GM19193 (cell line): ENCODE data around the gene BORCS5.

Source experiments
- POLR2A ChIP-seq: IDR thresholded peaks from 4 replicates; pipeline ENCODE4 v1.6.1; 2011; ENCODE audit not compliant: insufficient read depth, insufficient read length; ENCODE audit errors: extremely low read depth

Gene BORCS5

DNA sequence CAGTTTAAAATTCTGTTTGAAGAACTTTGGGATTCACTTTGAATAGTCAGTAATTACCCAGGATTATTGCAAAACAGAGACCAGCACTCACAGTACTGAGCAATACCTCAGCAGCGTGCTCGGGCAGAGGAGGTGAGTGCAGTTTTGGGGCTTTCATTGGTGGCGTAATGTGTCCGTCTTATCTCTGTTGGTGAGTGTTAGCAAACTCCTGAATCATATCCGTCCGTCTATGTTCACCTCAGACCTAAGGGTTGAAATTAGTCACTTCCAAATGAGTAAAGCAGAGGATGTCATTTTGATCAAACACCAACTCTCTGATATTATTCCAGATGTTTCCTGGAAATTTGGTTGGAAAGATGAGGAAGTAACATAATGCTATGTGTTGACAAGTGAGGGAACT lies 82.8 kb downstream of the BORCS5 start:
- TF ChIP-seq POLR2A: no peak

DNA sequence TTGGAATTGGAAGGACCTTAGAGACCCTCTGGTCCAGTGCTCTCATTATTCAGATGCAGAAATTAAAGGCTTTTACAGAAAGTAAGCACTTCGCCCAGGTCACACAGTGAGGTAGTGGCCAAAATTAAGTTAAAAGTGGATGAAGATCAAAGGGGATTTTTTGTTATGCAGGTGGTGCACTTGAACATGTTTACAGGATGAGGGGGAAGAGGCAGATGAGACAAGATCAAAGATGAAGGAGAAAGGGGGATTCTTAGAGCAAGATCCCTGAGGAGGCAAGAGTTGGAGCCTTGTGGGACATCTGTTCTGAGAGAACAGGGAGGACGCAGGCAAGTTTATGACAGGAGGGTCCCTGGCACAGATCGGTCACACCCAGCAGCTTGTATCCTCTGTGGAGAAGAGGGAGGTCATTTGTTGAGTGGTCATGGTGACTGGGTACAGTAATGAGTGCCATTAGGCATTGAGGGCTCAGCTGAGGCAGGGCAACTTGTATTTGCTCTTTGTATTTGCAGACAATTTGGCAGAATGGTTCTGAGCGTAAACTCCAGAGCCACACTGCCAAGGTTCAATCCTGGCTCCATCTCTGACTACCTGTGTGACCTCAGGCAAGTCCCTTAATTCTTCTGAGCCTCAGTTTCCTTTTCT lies 84.0 kb downstream of the BORCS5 start:
- TF ChIP-seq POLR2A: no peak

DNA sequence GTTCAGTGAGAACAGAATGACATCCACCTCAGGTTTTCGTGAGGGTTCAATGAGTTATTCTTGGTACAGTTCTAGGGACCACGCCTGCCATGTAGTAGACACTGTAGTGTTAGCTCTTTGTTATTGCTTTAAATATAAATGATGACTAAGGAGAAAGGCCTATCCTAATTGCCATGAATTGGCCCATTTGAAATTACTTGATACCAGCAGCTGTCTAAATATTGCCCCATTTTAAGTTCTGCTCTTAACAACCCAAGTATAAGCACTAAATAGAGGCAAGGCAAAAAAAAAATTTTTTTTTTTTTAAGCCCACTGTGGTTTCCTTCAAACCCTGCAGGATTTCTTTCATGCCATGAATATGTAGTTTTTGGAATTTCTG lies 84.5 kb downstream of the BORCS5 start:
- no peak for TF ChIP-seq POLR2A

DNA sequence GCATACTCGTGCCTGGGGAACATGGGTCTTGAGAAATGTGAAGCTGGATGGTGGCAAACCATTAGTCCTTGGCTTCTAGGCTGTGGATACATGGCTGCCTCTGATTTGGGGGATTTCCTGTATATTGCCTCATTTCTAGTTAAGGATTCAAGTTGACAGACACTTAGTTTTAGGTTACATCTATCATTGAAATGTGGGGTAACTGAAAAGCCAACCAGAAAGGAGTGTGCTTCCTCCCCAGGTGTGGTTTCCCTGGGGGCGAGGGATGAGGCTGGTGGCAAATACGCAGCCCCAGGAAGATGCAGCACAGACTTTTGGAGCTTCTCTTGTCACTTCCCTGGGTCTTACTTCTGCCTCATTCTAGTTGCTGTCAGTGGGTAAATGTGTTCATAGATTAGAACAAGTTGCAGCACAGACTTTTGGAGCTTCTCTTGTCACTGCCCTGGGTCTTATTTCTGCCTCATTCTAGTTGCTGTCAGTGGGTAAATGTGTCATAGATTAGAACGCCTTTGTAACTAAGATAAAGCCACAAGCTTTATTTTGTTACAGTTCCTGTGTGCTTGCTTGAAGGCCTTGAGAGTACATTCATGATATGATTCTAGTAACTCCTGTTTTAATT lies 85.1 kb downstream of the BORCS5 start:
- no peak for TF ChIP-seq POLR2A

DNA sequence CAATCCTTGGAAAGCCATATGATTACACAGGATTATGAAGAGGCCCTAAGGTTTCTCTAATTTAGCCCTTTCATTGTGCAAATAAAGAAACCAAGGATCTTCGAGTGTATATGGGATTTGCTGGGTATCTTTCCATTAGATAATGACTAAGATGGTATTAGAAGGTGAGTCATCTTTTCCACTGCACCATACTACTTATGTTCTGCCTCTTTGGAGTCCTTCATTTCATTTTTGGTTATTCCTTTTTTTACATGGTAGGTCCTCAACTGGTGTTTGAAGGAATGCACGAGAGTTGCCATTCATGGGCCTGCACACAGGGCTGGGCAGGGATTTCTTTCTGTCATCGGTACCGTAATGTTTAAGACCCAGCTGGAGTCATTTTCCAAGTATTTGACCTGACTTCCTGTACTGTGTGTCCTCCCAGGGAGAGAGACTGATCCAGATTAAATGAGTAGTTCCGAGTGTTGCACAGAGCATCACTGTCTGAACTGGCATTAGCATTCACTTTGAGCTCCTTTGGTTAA lies 85.7 kb downstream of the BORCS5 start:
- TF ChIP-seq POLR2A: no peak

DNA sequence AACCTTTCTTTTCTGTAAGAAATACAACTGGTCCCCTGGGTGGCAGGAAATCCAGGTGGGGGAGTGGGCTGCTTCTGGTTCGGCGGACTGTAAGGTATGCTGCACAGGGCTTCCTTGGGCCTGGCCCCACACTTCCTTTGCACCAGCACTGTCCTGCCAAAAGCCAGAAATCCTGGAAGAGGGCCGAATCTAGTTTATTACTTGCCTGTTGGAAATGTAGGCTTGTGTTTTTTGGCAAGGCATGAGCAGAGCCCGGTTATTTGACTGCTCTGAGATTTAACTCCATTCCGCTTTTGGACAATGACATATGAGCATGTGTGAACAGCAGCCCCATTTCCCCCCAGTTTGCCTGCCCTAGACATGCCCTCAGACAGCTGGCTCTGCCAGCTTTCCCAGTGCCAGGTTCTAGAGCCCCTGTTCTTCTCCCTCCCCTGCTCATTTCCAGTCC lies 86.6 kb downstream of the BORCS5 start:
- no peak for TF ChIP-seq POLR2A

DNA sequence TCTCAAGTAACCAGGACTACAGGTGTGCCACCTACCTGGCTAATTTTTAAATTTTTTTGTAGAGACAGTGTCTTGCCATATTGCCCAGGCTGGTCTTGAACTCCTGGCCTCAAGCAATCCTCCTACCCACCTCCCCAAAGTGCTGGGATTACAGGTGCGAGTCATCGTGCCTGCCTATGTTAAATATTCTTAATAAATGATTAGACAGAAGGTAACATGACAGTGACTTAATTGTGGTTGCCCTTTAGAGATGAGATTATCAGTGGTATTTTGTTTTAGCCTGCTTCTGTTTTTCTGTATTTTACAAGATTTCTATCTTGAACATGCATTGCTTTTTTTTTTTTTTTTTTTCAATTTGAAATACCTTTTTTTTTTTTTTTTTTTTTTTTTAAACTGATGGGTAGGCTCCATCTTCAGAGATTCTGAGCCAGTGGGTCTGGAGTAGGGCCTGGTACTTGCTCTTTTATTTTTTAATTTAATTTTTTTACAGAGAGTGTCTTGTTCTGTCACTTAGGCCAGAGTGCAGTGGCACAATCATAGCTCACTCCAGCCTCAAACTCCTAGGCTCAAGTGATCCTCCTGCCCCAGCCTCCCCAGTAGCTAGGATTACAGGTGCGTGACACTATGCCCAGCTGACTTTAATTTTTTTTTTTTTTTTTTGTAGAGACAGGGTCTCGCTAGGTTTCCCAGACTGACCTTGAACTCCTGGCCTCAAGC lies 88.4 kb downstream of the BORCS5 start:
- TF ChIP-seq POLR2A: no peak

DNA sequence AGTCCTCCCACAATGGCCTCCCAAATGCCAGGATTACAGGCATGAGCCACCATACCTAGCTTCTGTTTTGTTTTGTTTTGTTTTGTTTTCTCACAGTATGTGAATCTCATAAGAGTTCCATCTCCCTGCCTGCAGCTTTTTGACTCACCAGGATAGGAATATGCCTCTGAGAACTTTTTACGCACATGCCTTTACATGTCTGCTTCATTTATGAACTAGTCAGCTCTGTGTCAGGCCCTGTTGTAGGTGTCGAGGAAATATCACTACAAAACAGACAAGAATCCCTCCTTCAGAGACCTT lies 89.0 kb downstream of the BORCS5 start:
- TF ChIP-seq POLR2A: no peak

DNA sequence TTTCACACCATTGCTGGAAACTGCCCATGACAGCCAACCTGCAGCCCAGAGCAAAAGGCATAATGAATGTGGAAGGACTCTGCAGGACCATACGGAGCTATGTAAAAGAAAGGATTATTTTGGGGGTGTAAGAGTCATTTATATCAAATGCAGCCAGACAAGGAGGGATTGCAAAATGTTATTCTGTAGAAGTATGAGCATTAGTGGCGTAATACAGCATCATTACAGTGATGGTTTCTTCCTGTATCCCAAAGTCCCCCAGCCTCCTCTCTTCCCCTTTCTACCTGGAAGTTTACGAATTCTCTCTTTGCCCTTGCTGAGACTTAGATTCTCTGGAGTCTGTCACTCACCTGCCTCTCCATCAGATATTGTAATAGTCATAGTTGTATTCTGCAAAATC lies 89.9 kb downstream of the BORCS5 start:
- TF ChIP-seq POLR2A: no peak

DNA sequence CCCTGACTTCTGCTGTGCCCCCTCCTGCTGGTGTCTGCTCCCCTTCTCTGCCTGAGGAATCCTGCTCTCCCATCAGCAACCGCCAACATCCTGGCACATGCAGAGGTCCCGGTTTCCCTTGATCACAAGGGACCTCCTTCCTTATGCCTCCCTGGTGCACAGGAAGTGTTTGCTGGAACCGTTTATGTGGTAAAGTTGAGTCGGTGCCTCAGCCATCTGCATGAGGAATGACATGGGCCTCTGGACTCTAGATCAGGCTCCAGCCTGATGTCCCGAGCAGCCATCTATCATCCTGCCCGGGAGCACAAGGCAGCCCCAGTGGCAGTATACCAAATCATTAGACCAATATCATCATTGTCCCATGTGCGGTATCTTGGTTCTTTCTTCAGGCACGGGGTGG lies 90.4 kb downstream of the BORCS5 start:
- TF ChIP-seq POLR2A: no peak

DNA sequence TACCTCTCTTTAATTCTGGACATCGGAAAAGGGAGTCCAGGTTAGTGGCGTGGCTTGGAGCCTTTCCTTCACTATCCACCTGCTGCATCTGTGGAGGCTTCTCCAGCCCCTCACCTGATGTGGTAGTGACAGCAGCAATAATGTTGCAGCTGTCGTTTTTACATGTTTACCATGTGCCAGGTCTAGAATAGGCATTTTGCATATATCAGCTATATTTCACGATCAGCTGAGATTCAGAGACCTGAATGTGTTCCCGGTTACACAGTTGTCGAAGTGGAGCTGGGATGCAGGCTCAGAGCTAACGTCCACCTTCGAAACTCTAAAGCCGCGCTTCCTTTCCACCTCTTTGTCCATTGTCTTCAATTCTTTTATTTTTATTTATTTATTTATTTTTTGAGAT lies 91.0 kb downstream of the BORCS5 start:
- no peak for TF ChIP-seq POLR2A

DNA sequence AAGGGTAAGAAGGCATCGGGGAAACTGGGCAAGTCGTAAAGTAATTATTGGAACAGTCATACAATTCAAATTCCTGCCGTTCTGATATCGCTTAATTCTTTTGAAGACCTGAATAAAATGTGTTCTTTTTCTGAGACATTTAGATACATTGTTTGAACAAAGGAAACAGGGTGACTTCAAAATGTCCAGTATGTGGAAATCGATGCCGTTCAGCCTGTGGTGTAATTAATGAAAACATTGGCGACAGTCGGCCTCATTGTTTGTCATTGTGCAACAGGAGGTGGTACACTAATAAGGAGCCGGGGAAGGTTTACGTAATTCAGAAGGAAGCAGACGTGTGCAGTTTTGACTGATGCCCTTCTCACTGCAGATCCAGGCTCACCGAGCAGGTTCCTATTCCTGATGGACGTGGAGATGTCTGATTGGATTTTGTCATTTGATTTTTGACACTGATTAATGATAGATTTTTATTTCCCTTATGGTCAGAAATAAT lies 92.7 kb downstream of the BORCS5 start:
- TF ChIP-seq POLR2A: no peak

DNA sequence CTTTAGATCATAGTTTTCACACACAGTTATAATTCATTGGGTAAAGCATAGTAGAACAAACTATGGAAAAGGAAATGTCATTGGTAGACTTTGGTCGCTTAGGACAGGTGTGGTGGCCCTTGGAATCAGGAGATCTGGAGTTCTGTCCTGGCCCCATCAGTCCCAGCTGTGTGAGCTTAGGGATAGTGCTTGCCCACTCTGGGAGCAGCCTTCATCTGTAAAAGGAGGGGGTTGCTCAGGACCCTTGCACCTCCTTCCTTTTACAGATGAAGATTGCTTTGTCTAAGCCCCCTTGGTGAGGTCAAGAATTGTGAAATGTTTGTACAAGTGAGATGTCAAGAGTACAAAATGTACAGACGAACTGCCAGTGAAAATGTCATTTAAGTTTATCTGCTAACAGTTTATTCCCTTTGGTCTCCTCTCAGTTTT lies 93.2 kb downstream of the BORCS5 start:
- TF ChIP-seq POLR2A: no peak

DNA sequence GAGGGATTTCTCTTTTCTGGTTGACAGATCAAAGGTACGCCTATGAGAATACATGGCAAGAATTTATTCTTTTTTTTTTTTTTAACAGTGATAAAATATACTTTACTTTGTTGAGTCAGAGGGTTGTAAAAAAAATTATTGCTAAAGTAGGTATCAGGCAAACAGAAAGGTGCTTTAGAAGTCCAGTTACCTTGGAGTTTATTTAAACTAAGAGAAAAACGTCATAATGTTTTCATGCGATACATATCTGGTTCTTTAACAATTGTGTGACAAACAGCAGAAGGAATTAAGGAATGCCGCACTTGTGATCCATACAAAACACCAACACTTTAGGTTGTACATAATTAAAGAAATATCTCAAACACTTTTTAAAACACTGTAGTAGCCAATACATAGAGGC lies 94.2 kb downstream of the BORCS5 start:
- TF ChIP-seq POLR2A: no peak

DNA sequence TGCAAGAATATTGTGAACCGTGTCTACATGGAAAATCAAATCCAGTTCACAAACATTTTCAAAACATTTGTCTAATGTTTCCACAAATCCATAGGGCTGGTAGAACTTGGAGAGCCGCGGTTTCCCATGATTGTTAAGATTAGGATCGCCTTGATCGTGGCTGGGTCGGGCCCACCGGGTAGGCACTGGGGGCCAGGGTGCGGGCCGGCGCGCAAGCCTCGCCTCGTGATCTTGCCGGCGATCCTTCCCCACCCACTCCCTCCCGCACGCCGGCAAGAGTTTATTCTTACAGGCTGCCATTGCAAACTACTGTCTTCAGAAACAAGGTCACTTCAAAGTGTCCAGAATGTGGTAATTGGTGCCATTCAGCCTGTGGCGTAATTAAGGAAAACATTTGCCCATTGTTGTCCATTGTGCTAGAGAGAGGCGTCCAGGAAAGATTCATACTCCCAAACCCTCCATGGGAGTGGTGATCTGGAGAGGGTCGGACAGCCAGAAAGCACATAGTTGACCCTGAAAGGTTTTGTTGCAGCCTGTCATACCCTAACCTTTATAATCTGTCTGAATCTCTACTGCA lies 95.5 kb downstream of the BORCS5 start:
- TF ChIP-seq POLR2A: no peak
